ENCODE data around the gene TAT.

- TF ChIP-seq CTCF (conservative IDR thresholded peaks at IDR 0.05; ENCODE audit: low read length), result no peak
- no peak for TF ChIP-seq EZH2phosphoT487 (IDR thresholded peaks at IDR 0.05; ENCODE audit: borderline replicate concordance)
Measured at GRCh38 chr16:71565812-71566700, 10.8 kb downstream of the TAT start.
